Uterus (tissue), 2 donors: ENCODE results near the gene RTRAF.

Source experiments
- POLR2A ChIP-seq, 2 donors: fragments of 450-650 bp; IDR thresholded peaks; one replicate each; pipeline ENCODE4 v1.6.1; 2016; ENCODE audit warnings: antibody characterized with exemption in 2 of 2, mild to moderate bottlenecking in 1 of 2, moderate library complexity in 1 of 2
- TF ChIP-seq, protein P1 (sequence below), 4 experiments: fragments of 200-600 bp in 2 of 4; fragments of 450-650 bp in 2 of 4; sonication (generic) in 2 of 4; IDR thresholded peaks; one replicate each; pipeline ENCODE4 v1.5.1; 2016 to 2019; ENCODE audit warnings: antibody characterized with exemption in 4 of 4, mild to moderate bottlenecking in 2 of 4, moderate library complexity in 1 of 4

DNA sequence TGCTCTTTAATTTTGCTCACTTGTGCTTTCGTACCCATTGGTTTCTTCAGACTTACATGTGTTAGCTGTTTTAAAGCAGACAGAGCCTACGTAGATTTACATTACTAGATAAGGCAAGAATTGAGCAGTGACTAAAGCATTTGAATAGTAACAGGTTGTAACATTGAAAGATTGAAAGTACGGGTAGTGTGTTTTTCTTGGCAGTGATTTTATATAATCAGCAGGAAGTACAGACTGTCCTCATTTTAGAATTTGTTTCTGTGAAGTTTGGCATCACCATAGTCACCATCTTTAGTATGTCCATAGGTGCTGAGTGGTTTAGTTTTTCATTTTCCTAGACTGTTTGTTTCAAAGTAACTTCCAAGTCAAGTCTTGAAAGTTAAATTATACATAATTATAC is 14.0 kb downstream of the RTRAF start:
- TF ChIP-seq POLR2A (IDR thresholded peaks at IDR 0.05) = no peak
- TF ChIP-seq, protein P1, sequence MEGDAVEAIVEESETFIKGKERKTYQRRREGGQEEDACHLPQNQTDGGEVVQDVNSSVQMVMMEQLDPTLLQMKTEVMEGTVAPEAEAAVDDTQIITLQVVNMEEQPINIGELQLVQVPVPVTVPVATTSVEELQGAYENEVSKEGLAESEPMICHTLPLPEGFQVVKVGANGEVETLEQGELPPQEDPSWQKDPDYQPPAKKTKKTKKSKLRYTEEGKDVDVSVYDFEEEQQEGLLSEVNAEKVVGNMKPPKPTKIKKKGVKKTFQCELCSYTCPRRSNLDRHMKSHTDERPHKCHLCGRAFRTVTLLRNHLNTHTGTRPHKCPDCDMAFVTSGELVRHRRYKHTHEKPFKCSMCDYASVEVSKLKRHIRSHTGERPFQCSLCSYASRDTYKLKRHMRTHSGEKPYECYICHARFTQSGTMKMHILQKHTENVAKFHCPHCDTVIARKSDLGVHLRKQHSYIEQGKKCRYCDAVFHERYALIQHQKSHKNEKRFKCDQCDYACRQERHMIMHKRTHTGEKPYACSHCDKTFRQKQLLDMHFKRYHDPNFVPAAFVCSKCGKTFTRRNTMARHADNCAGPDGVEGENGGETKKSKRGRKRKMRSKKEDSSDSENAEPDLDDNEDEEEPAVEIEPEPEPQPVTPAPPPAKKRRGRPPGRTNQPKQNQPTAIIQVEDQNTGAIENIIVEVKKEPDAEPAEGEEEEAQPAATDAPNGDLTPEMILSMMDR (IDR thresholded peaks at IDR 0.05) = no peak
